Hindlimb muscle (tissue), 1 donor: Measurements from ENCODE around the gene MYCBPAP. TPM values are rescaled to one million over a fixed set of nuclear protein-coding genes. Genes with fewer than 3 reads are reported as not detected.
"Not testable (repeated sequence)": the region's sequence is repeated elsewhere in the genome, so short reads cannot be mapped to it uniquely, and the experiment has no call there.

Experiments
- DNase-seq: peaks from one replicate; pipeline ENCODE4 v3.0.0-alpha.2; 2013
- polyA plus RNA-seq: library from polyadenylated mRNA; unstranded; fragments of 120-200 nt; gene quantifications from one replicate; pipeline ENCODE4 v1.2.1, GENCODE V29; 2013; ENCODE audit not compliant: insufficient read length

The MYCBPAP gene
- polyA plus RNA-seq, 1 donor = 1.0 TPM

DNA sequence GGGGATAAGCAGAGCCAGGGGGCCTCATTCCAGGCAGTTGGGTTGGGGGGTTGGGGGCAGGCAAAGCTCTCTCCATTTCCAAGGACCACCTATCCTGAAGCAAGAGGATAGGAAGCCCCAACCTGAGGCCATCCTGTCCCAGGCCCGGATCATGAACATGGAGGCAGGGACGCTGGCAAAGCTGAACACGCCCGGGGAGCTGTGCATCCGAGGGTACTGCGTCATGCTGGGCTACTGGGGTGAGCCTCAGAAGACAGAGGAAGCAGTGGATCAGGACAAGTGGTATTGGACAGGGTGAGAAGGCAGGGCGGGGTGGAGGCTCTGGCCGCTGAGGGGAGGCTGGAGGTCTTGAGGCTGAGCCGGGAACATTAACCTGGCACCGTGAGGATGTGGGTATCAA lies 36.0 kb upstream of the MYCBPAP start:
- no peak for DNase-seq

GRCh38 chr17:50472761-50473161 lies 35.5 kb upstream of the MYCBPAP start:
- not testable (repeated sequence) for DNase-seq

DNA sequence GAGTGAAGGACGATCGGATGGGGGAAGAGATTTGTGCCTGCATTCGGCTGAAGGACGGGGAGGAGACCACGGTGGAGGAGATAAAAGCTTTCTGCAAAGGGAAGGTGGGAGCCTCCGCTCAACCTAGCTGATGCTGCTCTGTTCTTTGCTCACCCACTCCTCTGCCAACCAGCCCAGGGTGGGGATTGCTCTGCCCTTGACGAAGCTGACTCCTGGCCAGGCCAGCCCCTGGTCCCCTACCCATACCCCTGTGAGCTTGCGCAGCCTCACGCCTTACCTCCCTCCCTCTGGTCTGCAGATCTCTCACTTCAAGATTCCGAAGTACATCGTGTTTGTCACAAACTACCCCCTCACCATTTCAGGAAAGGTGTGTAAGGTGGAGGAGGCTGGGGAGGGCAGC lies 34.3 kb upstream of the MYCBPAP start:
- no peak for DNase-seq

- DNase-seq = no peak
Observed at GRCh38 chr17:50474523-50474922, 33.7 kb upstream of the MYCBPAP start.

DNA sequence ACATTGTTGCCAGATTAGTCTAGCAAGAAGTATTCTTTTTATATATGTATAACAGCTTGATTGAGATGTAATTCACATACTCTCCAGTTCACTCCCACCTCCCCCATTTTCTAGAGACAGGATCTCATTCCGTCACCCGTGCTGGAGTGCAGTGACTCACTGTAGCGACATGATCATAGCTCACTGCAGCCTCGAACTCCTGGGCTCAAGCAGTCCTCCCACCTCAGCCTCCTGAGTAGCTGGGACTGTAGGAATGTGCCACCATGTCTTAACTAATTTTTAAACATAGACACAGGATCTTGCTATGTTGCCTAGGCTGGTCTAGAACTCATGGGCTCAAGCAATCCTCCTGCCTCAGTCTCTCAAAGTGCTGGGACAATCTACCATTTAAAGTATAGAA lies 32.9 kb upstream of the MYCBPAP start:
- no peak for DNase-seq

GRCh38 chr17:50475775-50476544 lies 32.3 kb upstream of the MYCBPAP start:
- DNase-seq = not testable (repeated sequence)

- no peak for DNase-seq
Observed at GRCh38 chr17:50476545-50477315, 31.5 kb upstream of the MYCBPAP start.

GRCh38 chr17:50477976-50478375 lies 30.3 kb upstream of the MYCBPAP start:
- DNase-seq = no peak

- DNase-seq = peak; percentile 90
Observed at GRCh38 chr17:50478391-50479381, 29.6 kb upstream of the MYCBPAP start, which contains the start of gene RSAD1. TSS of gene RSAD1 (plus strand) at chr17:50478860. CDS start at chr17:50478885, 25 bp downstream.

DNA sequence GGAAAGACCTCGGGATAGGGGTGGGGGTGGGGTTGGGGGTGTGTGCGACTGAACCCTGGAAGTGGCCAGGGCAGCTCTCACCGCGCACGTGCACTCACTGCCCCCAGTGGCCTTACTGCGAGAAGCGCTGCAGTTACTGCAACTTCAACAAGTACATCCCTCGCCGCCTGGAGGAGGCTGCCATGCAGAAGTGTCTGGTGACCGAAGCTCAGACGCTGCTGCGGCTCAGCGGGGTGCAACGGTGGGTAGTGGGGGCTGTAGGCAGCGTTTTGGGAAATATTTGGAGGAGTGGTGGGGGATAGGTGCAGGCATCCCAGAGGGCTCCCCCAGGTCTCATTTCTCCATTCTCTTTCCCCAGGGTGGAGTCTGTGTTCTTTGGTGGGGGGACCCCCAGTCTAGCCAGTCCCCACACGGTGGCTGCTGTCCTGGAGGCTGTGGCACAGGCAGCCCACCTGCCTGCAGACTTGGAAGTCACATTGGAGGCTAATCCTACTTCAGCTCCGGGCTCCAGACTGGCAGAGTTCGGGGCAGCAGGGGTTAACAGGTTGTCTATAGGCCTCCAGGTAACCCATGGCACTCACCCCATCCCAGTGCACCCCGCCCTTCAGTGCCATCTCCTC lies 28.6 kb upstream of the MYCBPAP start:
- DNase-seq = peak; percentile 56

DNA sequence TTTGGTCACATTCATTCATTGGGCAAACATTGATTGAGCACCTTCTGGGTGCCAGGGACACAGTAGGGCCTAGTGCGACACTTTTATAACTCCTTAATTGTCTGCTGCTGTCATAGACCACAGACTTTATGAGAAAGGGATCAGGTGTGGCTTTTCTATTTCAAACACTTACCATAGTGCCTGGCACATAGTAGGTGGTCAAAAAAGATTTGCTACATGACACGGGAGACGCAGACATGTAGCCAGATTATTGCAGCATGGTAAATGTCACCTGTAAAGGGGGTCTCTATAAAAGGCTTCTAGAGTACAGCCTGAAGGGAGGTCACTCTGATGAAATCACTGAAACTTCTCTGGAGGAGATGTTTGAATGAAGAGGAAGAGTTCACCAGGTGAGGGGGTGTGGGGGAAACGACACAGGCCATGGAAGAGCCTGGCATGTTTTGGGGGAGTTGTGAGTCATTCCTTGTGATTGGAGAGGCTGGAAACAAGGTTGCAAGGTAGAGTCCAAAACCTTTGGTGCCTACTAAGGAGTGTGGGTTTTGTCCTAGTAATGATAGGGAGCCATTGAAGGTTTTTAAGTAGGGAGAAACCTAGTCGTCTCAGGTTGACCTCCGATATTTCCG lies 28.0 kb upstream of the MYCBPAP start:
- DNase-seq = no peak

DNA sequence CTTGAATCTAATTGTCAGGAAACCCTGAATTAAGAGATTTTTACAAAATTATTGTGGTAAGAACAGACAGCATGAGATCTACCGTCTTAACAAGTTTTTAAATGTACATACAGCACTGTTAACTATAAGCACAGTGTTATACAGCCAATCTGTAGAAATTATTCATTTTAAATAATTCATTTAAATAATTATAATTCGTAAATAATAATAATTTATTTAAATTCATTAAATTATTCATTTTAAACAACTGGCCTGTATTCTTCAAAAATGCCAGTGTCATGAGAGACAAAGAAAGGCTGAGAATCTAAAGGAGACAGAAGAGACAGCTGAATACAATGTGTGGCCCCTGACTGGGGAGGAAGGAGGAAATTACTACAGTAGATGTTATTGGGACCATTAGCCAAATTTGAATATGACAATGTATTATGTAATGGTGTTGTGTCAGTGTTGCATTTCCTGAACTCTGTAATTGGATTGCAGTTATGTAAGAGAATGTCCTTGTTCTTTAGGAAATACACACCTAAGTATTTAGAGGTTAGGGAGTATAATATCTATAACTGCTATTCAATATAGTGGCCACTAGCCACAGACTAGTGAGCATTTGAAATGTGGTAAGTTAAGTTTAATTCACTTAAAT lies 27.3 kb upstream of the MYCBPAP start:
- no peak for DNase-seq

DNA sequence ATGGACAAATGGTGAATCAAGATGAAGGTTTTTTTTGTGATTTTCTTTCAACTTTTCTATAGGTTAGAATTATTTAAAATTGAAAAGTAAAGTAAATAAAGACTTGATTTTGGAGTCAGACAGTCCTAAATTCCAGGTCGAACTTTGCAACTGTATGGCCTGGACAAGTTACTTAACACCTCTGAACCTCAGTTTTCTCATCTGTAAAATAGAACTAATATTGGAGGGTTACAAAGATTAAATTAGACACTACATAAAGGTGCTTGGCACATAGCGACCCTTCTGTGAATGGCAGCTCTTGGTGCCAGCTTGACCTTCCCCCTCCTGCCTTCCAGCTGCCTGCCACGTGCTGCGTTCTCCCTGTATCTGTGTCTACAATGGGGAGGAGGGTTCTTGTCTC lies 26.6 kb upstream of the MYCBPAP start:
- DNase-seq = no peak

GRCh38 chr17:50482110-50482509 lies 26.1 kb upstream of the MYCBPAP start:
- DNase-seq = no peak

GRCh38 chr17:50482516-50482915 lies 25.7 kb upstream of the MYCBPAP start:
- peak; percentile 82 for DNase-seq

DNA sequence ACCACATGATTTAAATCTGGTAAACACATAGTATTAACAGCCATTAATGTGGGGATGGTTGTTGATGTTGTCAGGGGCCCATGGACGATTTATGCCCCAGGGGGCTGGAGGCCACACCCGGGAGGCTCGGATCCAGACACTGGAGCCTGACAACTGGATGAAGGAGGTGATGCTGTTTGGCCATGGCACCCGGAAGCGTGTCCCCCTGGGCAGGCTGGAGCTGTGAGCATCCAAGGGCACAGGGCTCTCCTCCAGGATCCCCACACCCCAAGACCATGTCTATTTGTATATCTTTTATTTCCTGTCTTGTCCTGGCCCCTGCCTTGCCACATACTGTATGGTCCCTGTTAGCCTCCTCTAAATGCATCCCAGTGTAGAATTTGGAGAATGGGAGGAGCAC lies 25.0 kb upstream of the MYCBPAP start:
- no peak for DNase-seq

DNA sequence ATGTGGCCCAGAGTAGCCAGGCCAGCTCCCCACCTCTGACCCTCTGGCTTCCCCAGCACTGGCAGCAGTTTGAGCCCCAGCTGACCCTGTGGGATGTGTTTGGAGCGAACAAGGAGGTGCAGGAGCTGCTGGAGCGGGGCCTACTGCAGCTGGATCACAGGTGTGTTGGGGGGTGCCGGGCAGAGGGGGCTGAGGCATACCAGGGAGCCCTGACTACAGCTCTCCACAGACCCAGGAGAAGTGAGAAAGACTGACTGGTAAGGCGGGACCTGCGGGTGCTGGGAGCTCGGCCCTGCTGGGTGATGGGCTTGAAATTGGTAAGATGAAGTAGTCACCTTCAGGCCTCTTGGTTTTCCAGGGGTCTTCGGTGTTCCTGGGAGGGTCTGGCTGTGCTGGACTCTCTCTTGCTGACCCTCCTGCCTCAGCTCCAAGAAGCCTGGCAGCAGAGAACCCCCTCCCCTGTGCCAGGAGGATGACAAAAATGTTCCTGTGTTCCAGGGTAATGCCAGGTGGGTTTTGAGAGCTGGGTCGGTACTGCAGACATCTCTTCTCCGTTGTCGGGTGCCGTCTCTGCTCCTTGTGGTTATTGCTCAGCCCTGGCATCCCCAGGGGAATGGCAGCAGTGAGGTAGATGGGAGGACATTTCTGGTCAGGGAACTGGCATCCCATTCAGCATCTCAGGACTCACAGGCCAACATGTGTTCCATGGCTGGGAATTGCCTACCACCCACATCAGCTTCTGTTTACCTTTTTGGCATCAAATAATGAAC lies 23.7 kb upstream of the MYCBPAP start:
- DNase-seq = no peak

- DNase-seq = no peak
Observed at GRCh38 chr17:50487213-50488096, 20.8 kb upstream of the MYCBPAP start.

DNA sequence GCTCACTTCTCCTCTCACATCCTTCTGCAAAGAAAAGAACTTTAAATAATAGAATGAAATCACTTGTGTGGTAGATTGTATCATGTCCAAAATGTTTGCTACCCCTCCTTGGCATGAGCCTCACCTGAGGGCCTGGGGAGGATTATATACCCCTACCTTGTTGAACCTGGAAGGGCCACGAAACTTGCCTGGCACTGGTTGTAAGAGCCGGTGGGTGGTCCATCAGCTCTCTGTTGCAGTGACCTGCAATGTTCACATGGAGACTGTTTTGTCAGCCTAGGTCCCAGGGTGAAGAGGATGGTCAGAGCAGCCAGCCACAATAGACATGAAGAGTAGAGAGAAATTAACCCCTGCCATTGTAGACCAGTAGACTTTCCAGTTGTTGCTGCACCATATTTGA lies 19.4 kb upstream of the MYCBPAP start:
- no peak for DNase-seq
